Esophagus muscularis mucosa (tissue), 4 donors: ENCODE results near the gene CLEC18A. TPM values are rescaled to one million over a fixed set of nuclear protein-coding genes. Genes with fewer than 3 reads are reported as not detected.

Source experiments
- DNase-seq: peaks from one replicate; pipeline ENCODE4 v3.0.0-alpha.2; 2017; ENCODE audit errors: extremely low spot score
- H3K27ac ChIP-seq, 4 donors: fragments of 200-600 bp; sonication (generic); replicated peaks in 1 of 4; 1 replicate in 3 of 4; 2 replicates in 1 of 4; pipeline ENCODE4 v1.5.1; 2016 to 2019; ENCODE audit warnings: mild to moderate bottlenecking in 1 of 4
- H3K27me3 ChIP-seq, 4 donors: fragments of 200-600 bp; sonication (generic); one replicate each; pipeline versions ENCODE4 v1.5.1 to v1.6.0; 2016 to 2019
- H3K36me3 ChIP-seq, 4 donors: fragments of 200-600 bp; sonication (generic); one replicate each; pipeline ENCODE4 v1.5.1; 2016 to 2019
- H3K4me1 ChIP-seq, 4 donors: fragments of 200-600 bp; sonication (generic); one replicate each; pipeline ENCODE4 v1.5.1; 2016 to 2019
- H3K4me3 ChIP-seq, 4 donors: fragments of 200-600 bp; sonication (generic); 1 replicate in 2 of 4; 2 replicates in 2 of 4; pipeline ENCODE4 v1.5.1; 2016 to 2019; ENCODE audit warnings: mild to moderate bottlenecking in 4 of 4, moderate library complexity in 1 of 4
- H3K9me3 ChIP-seq, 4 donors: fragments of 200-600 bp; sonication (generic); 1 replicate in 3 of 4; 2 replicates in 1 of 4; pipeline ENCODE4 v1.5.1; 2016 to 2019
- CTCF ChIP-seq, 3 experiments: fragments of 200-600 bp in 2 of 3; fragments of 450-650 bp in 1 of 3; sonication (generic) in 2 of 3; IDR thresholded peaks; one replicate each; pipeline ENCODE4 v1.5.1; 2017 to 2019; ENCODE audit warnings: antibody characterized with exemption in 3 of 3, mild to moderate bottlenecking in 2 of 3, moderate library complexity in 1 of 3
- EP300 ChIP-seq: sonication (generic); formaldehyde crosslinking; IDR thresholded peaks from one replicate; pipeline ENCODE4 v1.6.1; 2017; ENCODE audit warnings: antibody characterized with exemption
- POLR2A ChIP-seq: fragments of 450-650 bp; IDR thresholded peaks from one replicate; pipeline ENCODE4 v1.6.1; 2017; ENCODE audit warnings: antibody characterized with exemption, moderate library complexity, mild to moderate bottlenecking, low read depth
- POLR2AphosphoS5 ChIP-seq, 2 donors: sonication (generic); formaldehyde crosslinking; IDR thresholded peaks; one replicate each; pipeline ENCODE4 v1.6.1; 2017; ENCODE audit warnings: antibody characterized with exemption in 2 of 2
- WGBS: methylation state at CpG from one replicate; pipeline ENCODE4 v1.1.5; 2018; 5-methylcytosine and 5-hydroxymethylcytosine counted together
- intact Hi-C: fragments of 100-400 bp; cut with DNase I; formaldehyde crosslinking; loops from one replicate; pipeline ENCODE4 v1.15.1; 2023
- total RNA-seq, 4 donors: library from RNA; depleted of rRNA; stranded (reverse); fragments of >200 nt; gene quantifications; one replicate each; pipeline versions ENCODE4 v1.1.0 to v1.2.1, GENCODE V29; 2016

The CLEC18A gene
- total RNA-seq, 4 donors from 2014 or later: 0.19 to 0.50 (median 0.46) TPM; not detected in 1

- 96% methylated on average over 8 of the region's 8 CpGs for WGBS
- Histone ChIP-seq H3K9me3 (no peaks in the 10 kb centered on the region), H3K4me1 (peaks cover 0 to 10% (median 5%) of the 10 kb centered on the region in 4 donors), H3K4me3 (no peak overlapping the region), H3K36me3 (peaks cover 0 to 36% (median 28%) of the 10 kb centered on the region in 4 donors), H3K27ac (no peak overlapping the region), H3K27me3 (no peaks in the 10 kb centered on the region)
- no peak for TF ChIP-seq POLR2AphosphoS5 (IDR thresholded peaks at IDR 0.05)
- no peak for TF ChIP-seq POLR2A
- no peak for TF ChIP-seq CTCF (IDR thresholded peaks at IDR 0.05)
- TF ChIP-seq EP300: no peak
- intact Hi-C loops: no loop called here
- no peak for DNase-seq
These were observed 42.1 kb upstream of the CLEC18A start for GRCh38 chr16:69909043-69909442.

GRCh38 chr16:69909760-69910159 lies 41.4 kb upstream of the CLEC18A start:
- H3K4me1 ChIP-seq: peaks cover 0 to 5% (median 2%) of the 10 kb centered on the region in 4 donors
- H3K36me3 ChIP-seq: peaks cover 0 to 36% (median 28%) of the 10 kb centered on the region in 4 donors
- TF ChIP-seq POLR2A: no peak
- no peak for TF ChIP-seq EP300
- no peak for TF ChIP-seq POLR2AphosphoS5 (IDR thresholded peaks at IDR 0.05)
- TF ChIP-seq CTCF (IDR thresholded peaks at IDR 0.05): no peak
- no peaks in the 10 kb centered on the region for H3K9me3 ChIP-seq
- DNase-seq: no peak
- WGBS: 95% methylated on average over 7 of the region's 7 CpGs
- H3K4me3 ChIP-seq: no peak overlapping the region
- H3K27ac ChIP-seq: no peak overlapping the region
- intact Hi-C loops: no loop called here
- H3K27me3 ChIP-seq: no peaks in the 10 kb centered on the region

GRCh38 chr16:69910964-69911363 lies 40.2 kb upstream of the CLEC18A start:
- WGBS: 67% methylated on average over 3 of the region's 3 CpGs
- no peak for DNase-seq
- TF ChIP-seq POLR2AphosphoS5 (IDR thresholded peaks at IDR 0.05): no peak

GRCh38 chr16:69916462-69916861 lies 34.7 kb upstream of the CLEC18A start:
- Histone ChIP-seq H3K27ac (peak overlapping the region in 2 of 4 donors; percentile 6 to 43), H3K36me3 (peaks cover 0 to 15% (median 5%) of the 10 kb centered on the region in 4 donors), H3K4me1 (peaks cover 0 to 12% (median 7%) of the 10 kb centered on the region in 4 donors), H3K27me3 (no peaks in the 10 kb centered on the region), H3K4me3 (no peak overlapping the region), H3K9me3 (no peaks in the 10 kb centered on the region)
- WGBS: 79% methylated on average over 1 of the region's 1 CpG
- TF ChIP-seq POLR2AphosphoS5 (IDR thresholded peaks at IDR 0.05): no peak
- TF ChIP-seq CTCF (IDR thresholded peaks at IDR 0.05): no peak
- TF ChIP-seq EP300: no peak
- no peak for TF ChIP-seq POLR2A
- DNase-seq: no peak
- intact Hi-C loops: no loop called here

More at GRCh38 chr16:69910964-69911363, 40.2 kb upstream of the CLEC18A start:
- Histone ChIP-seq H3K9me3 (no peaks in the 10 kb centered on the region), H3K27me3 (no peaks in the 10 kb centered on the region), H3K4me3 (no peak overlapping the region), H3K27ac (no peak overlapping the region), H3K36me3 (peaks cover 0 to 36% (median 28%) of the 10 kb centered on the region in 4 donors), H3K4me1 (no peaks in the 10 kb centered on the region)
- intact Hi-C loops: no loop called here

- no peaks in the 10 kb centered on the region for H3K9me3 ChIP-seq
- H3K4me3 ChIP-seq: no peak overlapping the region
- DNase-seq: no peak
- no peak for TF ChIP-seq POLR2A
- TF ChIP-seq POLR2AphosphoS5 (IDR thresholded peaks at IDR 0.05): no peak
- H3K27ac ChIP-seq: peak overlapping the region; percentile 34 to 43 (median 39)
- peaks cover 0 to 9% (median 0%) of the 10 kb centered on the region in 4 donors for H3K36me3 ChIP-seq
- 77% methylated on average over 1 of the region's 1 CpG for WGBS
- no peaks in the 10 kb centered on the region for H3K27me3 ChIP-seq
- intact Hi-C loops: no loop called here
- H3K4me1 ChIP-seq: peaks cover 0 to 12% (median 7%) of the 10 kb centered on the region in 4 donors
These were observed 33.8 kb upstream of the CLEC18A start for GRCh38 chr16:69917311-69917710.

GRCh38 chr16:69917739-69918138 lies 33.4 kb upstream of the CLEC18A start:
- Histone ChIP-seq H3K27ac (peak overlapping the region; percentile 39 to 55 (median 42)), H3K4me1 (peaks cover 0 to 12% (median 7%) of the 10 kb centered on the region in 4 donors), H3K4me3 (peak overlapping the region in 2 of 4 donors; percentile 5 to 32), H3K36me3 (peaks cover 0 to 9% (median 0%) of the 10 kb centered on the region in 4 donors), H3K27me3 (no peaks in the 10 kb centered on the region), H3K9me3 (no peaks in the 10 kb centered on the region)
- TF ChIP-seq POLR2AphosphoS5 (IDR thresholded peaks at IDR 0.05) (peak; percentile 40 to 61), POLR2A (no peak)
- intact Hi-C loops: no loop called here
- WGBS: 67% methylated on average over 20 of the region's 20 CpGs
- DNase-seq: no peak
